Glomerular endothelial cell (primary cell): Measurements from ENCODE around the gene RBM3. TPM values are rescaled to one million over a fixed set of nuclear protein-coding genes. Genes with fewer than 3 reads are reported as not detected.

Experiments used
- DNase-seq: peaks from one replicate; pipeline ENCODE4 v3.0.0-alpha.2; 2011; ENCODE audit warnings: low read depth, low spot score; ENCODE audit errors: extremely low read depth
- total RNA-seq: library from RNA; depleted of rRNA; stranded (reverse); fragments of >200 nt; gene quantifications from 2 replicates; pipeline ENCODE4 v1.2.3, GENCODE V29; 2015

Gene RBM3
- total RNA-seq, 1 donor from 2014 or later: 261 TPM

- no peak for DNase-seq
Measured at GRCh38 chrX:48616576-48616975, 42.3 kb downstream of the RBM3 start.

DNA sequence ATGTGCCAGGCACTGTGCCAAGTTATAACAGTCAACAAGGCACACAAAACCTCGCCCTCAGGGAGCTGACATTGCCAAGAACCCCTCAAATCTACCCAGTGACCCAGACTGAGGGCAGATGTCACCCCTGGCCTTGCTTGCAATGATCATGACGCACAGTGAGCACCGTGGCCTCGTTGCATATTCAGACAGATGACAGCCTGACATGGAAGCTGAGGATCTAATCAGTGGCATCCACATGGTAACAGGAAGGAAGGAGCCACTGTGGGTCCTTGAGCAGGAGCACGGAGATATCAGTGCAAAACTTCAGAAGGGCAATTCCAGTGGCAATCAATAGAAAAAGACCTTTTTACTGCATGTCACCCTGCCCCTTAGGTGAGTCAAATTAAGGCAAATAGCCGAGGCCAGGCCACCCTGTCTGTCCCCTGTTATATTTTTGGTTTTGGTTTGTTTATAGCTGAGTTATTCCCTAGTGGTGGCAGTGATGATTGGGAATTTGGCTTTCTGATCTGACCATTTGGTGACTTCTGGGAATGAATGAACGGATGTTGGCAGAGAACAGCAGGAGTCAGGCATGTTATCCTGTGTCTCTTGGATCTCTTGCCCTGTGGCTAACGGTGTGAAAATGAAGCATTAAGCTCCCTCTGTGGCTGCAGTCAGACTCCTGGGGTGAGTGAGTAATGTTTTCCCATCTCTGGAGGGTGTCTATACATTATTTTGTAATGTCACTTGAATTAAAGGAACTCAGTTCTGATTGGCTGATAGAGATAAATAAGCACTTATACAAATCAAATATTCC lies 43.5 kb downstream of the RBM3 start:
- no peak for DNase-seq

- no peak for DNase-seq
Measured at GRCh38 chrX:48626401-48627298, 52.4 kb downstream of the RBM3 start.

Other genes with a start within 250 kb of the RBM3 start
- gene SSX3, start 217.8 kb upstream of the RBM3 start, total RNA-seq: not detected in 2 replicates
- not detected in 2 replicates for gene SSX4, start 190.9 kb upstream of the RBM3 start, total RNA-seq
- gene SSX4B, start 162.5 kb upstream of the RBM3 start, total RNA-seq: not detected in 2 replicates
- gene SLC38A5, start 104.2 kb upstream of the RBM3 start, total RNA-seq: 2.6 and 8.3 TPM in 2 replicates
- 55.6 and 77.5 TPM in 2 replicates for gene FTSJ1, start 98.3 kb upstream of the RBM3 start, total RNA-seq
- gene PORCN, start 65.5 kb upstream of the RBM3 start, total RNA-seq: 15.0 and 24.2 TPM in 2 replicates
- 34.0 and 48.0 TPM in 2 replicates for gene EBP, start 52.7 kb upstream of the RBM3 start, total RNA-seq
- 11.8 and 14.2 TPM in 2 replicates for gene TBC1D25, start 34.8 kb upstream of the RBM3 start, total RNA-seq
- 82.0 and 104 TPM in 2 replicates for gene WDR13, start 23.0 kb downstream of the RBM3 start, total RNA-seq
- 0.39 and 0.53 TPM in 2 replicates for gene WAS, start 109.3 kb downstream of the RBM3 start, total RNA-seq
- gene SUV39H1, start 122.2 kb downstream of the RBM3 start, total RNA-seq: 4.4 and 10.0 TPM in 2 replicates
- not detected in 2 replicates for gene GLOD5, start 187.3 kb downstream of the RBM3 start, total RNA-seq
- gene GATA1, start 212.1 kb downstream of the RBM3 start, total RNA-seq: not detected in 2 replicates
- gene HDAC6, start 227.6 kb downstream of the RBM3 start, total RNA-seq: 31.9 and 57.1 TPM in 2 replicates